Ovary (tissue), 3 donors: ENCODE results near the gene FRY.

ENCODE experiments used
- CTCF ChIP-seq, 3 donors: fragments of 450-650 bp in 2 of 3; fragments of 200-600 bp in 1 of 3; IDR thresholded peaks; one replicate each; pipeline versions ENCODE4 v1.5.1 to v1.8.0; 2016 to 2022; ENCODE audit warnings: antibody characterized with exemption in 3 of 3, mild to moderate bottlenecking in 1 of 3
- EP300 ChIP-seq: sonication (generic); formaldehyde crosslinking; IDR thresholded peaks from one replicate; pipeline ENCODE4 v1.6.1; 2017; ENCODE audit warnings: antibody characterized with exemption
- POLR2A ChIP-seq: fragments of 450-650 bp; IDR thresholded peaks from one replicate; pipeline ENCODE4 v1.6.1; 2017; ENCODE audit warnings: antibody characterized with exemption, mild to moderate bottlenecking, moderate library complexity
- donor health status: DM: no; HTN: no; CAD: no.

GRCh38 chr13:32300920-32301319, 269.3 kb downstream of the FRY start:
- no peak for TF ChIP-seq CTCF (IDR thresholded peaks at IDR 0.05)
- no peak for TF ChIP-seq POLR2A
- no peak for TF ChIP-seq EP300
